Stimulated activated CD4-positive, alpha-beta T cell treated with anti-CD3 and anti-CD28 coated beads, Interleukin-2, amount 100 ng/mL, for 24 hours (primary cell): Measurements from ENCODE around the gene CFAP58.

Experiments
- DNase-seq, 2 donors: peaks; one replicate each; pipeline ENCODE4 v3.0.0-alpha.2; 2020

Gene CFAP58

GRCh38 chr10:104487794-104488438, 134.3 kb downstream of the CFAP58 start:
- DNase-seq, result no peak

DNA sequence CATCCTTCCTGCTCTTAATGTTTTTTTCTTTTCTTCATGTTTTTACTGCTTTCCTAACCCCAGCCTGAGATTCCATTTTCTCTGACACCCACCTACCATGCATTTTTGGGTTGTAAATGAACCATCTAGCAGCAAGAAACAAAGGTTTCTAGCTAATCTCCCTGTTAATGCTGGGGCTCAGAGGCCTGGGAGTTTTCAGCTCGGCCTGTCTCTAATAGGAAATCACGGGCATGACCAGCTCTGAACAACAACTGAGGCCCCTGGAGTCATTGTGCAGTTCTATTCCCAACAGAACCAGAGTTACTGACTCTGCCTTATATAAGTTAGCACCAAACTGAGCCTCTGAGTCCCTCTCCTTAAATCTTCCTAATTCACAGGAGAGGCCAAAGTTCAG, 134.8 kb downstream of the CFAP58 start:
- no peak for DNase-seq

GRCh38 chr10:104492329-104492940, 138.8 kb downstream of the CFAP58 start:
- no peak for DNase-seq

DNA sequence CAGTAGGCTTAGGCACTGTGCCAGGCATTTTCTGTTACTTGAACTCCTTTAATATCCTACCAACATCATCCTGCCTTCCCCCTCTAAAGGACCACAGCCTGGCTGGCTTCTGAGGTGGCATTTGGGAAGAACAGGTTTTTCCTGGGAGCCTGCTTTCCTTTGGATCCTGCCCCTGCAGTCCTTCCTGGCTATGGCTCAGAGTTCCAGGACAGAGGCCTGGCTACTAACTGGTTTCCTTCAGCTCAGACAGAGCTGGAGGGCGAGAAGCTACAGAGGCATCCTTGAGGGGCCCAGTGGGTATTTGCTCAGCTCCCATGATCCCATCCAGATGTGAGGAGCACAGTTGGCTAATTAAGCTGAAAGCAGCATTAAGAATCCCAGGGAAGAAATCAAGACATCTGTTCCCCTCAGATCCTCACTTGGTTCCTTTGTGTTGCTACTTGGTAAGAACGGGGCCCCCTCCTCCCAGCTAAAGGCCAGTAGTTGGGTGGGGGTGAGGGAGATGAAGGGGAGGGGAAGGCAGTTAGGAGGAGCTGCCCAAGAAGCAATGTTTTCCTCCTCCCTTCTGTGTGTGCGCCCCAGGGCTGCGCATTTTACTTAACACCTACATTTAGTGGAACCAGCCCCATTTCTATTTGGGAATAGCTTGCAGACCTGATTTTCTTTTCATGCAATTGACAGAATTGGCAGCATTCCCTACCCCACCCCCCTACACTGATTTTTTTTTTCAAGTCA, 144.9 kb downstream of the CFAP58 start:
- no peak for DNase-seq

DNA sequence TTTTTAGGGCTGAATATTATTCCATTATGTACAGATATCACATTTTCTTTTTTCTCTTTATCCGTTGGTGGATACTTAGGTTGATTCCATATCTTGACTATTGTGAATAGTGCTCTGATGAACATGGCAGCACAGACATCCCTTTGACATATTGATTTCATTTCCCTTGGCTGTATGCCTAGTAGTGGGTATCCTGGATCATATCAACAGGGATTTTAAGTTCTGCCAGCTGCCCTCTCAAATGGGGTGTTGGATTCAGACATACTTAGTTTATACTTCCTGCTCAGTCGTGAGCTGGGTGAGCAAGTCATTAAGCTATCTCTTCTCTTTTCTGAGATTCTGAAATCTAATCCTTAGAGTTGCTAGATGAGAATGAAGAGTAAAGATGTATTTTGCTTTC, 147.8 kb downstream of the CFAP58 start:
- DNase-seq, result no peak

- DNase-seq, result no peak
Observed at GRCh38 chr10:104501864-104502579, 148.4 kb downstream of the CFAP58 start.

DNA sequence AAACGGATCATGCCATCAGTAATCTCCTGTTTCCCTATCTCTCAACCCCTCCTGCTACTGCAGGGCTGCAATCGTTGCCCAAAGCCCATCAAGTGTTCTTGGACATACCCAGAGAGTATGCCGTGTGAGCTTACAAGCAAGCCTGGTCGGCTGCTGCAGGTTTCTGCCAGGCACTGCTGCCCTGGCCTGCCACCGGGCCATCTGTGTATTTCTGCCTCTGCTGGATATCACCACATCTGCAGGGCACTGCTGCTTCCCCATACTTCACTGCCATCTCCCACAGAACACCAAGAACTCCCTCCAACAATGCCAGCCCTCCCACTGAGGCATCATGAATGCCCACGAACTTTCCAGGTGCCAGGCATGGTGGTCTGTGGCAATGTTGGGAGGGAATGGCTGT, 149.3 kb downstream of the CFAP58 start:
- DNase-seq, result no peak
